ENCODE data around the gene LZTFL1. TPM values are rescaled to one million over a fixed set of nuclear protein-coding genes. Genes with fewer than 3 reads are reported as not detected.

LZTFL1 gene
- total RNA-seq, 1 donor from 2014 or later = 3.1 TPM

GRCh38 chr3:45794660-45795059, 47.3 kb downstream of the LZTFL1 start:
- Mint-ChIP-seq H3K27me3 (peaks cover 81% of the 10 kb centered on the region), H3K4me3 (no peak overlapping the region)
- intact Hi-C loops (cut with micrococcal nuclease) = loop anchor here (5.0 kb wide), 1 partner anchor 48 kb away; the partner anchor contains the start of gene LZTFL1

GRCh38 chr3:45794177-45794560, 47.8 kb downstream of the LZTFL1 start:
- Mint-ChIP-seq H3K27ac (no peak overlapping the region), H3K4me1 (peaks cover 5% of the 10 kb centered on the region), H3K4me3 (no peak overlapping the region), H3K27me3 (peaks cover 76% of the 10 kb centered on the region), H3K9me3 (peaks cover 4% of the 10 kb centered on the region), H3K36me3 (ENCODE audit: low read depth) (no peaks in the 10 kb centered on the region)
- intact Hi-C loops (cut with micrococcal nuclease) = no loop called here
- no peak for DNase-seq

More at GRCh38 chr3:45794660-45795059, 47.3 kb downstream of the LZTFL1 start:
- Mint-ChIP-seq H3K9me3 (peaks cover 4% of the 10 kb centered on the region), H3K36me3 (ENCODE audit: low read depth) (no peaks in the 10 kb centered on the region), H3K27ac (no peak overlapping the region), H3K4me1 (peaks cover 5% of the 10 kb centered on the region)
- DNase-seq = no peak

- DNase-seq = no peak
- intact Hi-C loops (cut with micrococcal nuclease) = no loop called here
- H3K27me3 Mint-ChIP-seq = peaks cover 75% of the 10 kb centered on the region
These were observed 48.3 kb downstream of the LZTFL1 start for GRCh38 chr3:45793482-45794176.

GRCh38 chr3:45792516-45793172, 49.3 kb downstream of the LZTFL1 start:
- H3K9me3 Mint-ChIP-seq = peaks cover 4% of the 10 kb centered on the region
- H3K36me3 Mint-ChIP-seq (ENCODE audit: low read depth) = no peaks in the 10 kb centered on the region
- intact Hi-C loops (cut with micrococcal nuclease) = no loop called here
- H3K27ac Mint-ChIP-seq = no peak overlapping the region
- no peak for DNase-seq
- H3K4me3 Mint-ChIP-seq = no peak overlapping the region
- H3K4me1 Mint-ChIP-seq = peaks cover 5% of the 10 kb centered on the region
- H3K27me3 Mint-ChIP-seq = peaks cover 70% of the 10 kb centered on the region

More at GRCh38 chr3:45793482-45794176, 48.3 kb downstream of the LZTFL1 start:
- H3K4me3 Mint-ChIP-seq = no peak overlapping the region
- peaks cover 4% of the 10 kb centered on the region for H3K9me3 Mint-ChIP-seq
- H3K4me1 Mint-ChIP-seq = peaks cover 5% of the 10 kb centered on the region
- H3K36me3 Mint-ChIP-seq (ENCODE audit: low read depth) = no peaks in the 10 kb centered on the region
- H3K27ac Mint-ChIP-seq = no peak overlapping the region

GRCh38 chr3:45792036-45792435, 49.9 kb downstream of the LZTFL1 start:
- Mint-ChIP-seq H3K27me3 (peaks cover 70% of the 10 kb centered on the region), H3K36me3 (ENCODE audit: low read depth) (no peaks in the 10 kb centered on the region), H3K4me3 (no peak overlapping the region), H3K4me1 (peaks cover 5% of the 10 kb centered on the region), H3K9me3 (peaks cover 4% of the 10 kb centered on the region), H3K27ac (no peak overlapping the region)
- no peak for DNase-seq
- intact Hi-C loops (cut with micrococcal nuclease) = no loop called here

GRCh38 chr3:45790596-45790995, 51.3 kb downstream of the LZTFL1 start:
- Mint-ChIP-seq H3K27me3 (peaks cover 72% of the 10 kb centered on the region), H3K36me3 (ENCODE audit: low read depth) (no peaks in the 10 kb centered on the region), H3K27ac (no peak overlapping the region), H3K4me3 (no peak overlapping the region), H3K9me3 (peaks cover 4% of the 10 kb centered on the region), H3K4me1 (peaks cover 3% of the 10 kb centered on the region)
- DNase-seq = no peak
- intact Hi-C loops (cut with micrococcal nuclease) = no loop called here

- intact Hi-C loops (cut with micrococcal nuclease) = no loop called here
- Mint-ChIP-seq H3K36me3 (ENCODE audit: low read depth) (no peaks in the 10 kb centered on the region), H3K4me3 (no peak overlapping the region), H3K9me3 (peaks cover 4% of the 10 kb centered on the region), H3K27me3 (peaks cover 70% of the 10 kb centered on the region), H3K4me1 (no peaks in the 10 kb centered on the region), H3K27ac (no peak overlapping the region)
- no peak for DNase-seq
These were observed 52.6 kb downstream of the LZTFL1 start for GRCh38 chr3:45789235-45789812.

GRCh38 chr3:45787551-45787950, 54.4 kb downstream of the LZTFL1 start:
- H3K4me1 Mint-ChIP-seq = no peaks in the 10 kb centered on the region
- peaks cover 4% of the 10 kb centered on the region for H3K9me3 Mint-ChIP-seq
- H3K4me3 Mint-ChIP-seq = no peak overlapping the region
- intact Hi-C loops (cut with micrococcal nuclease) = no loop called here
- no peak overlapping the region for H3K27ac Mint-ChIP-seq
- DNase-seq = no peak
- H3K36me3 Mint-ChIP-seq (ENCODE audit: low read depth) = no peaks in the 10 kb centered on the region
- H3K27me3 Mint-ChIP-seq = peaks cover 59% of the 10 kb centered on the region

GRCh38 chr3:45786801-45787495, 55.0 kb downstream of the LZTFL1 start:
- intact Hi-C loops (cut with micrococcal nuclease) = no loop called here
- Mint-ChIP-seq H3K9me3 (peaks cover 4% of the 10 kb centered on the region), H3K27ac (no peak overlapping the region), H3K4me1 (no peaks in the 10 kb centered on the region), H3K27me3 (peaks cover 59% of the 10 kb centered on the region), H3K36me3 (ENCODE audit: low read depth) (no peaks in the 10 kb centered on the region), H3K4me3 (no peak overlapping the region)
- DNase-seq = no peak

GRCh38 chr3:45785605-45786150, 56.2 kb downstream of the LZTFL1 start:
- no peaks in the 10 kb centered on the region for H3K36me3 Mint-ChIP-seq (ENCODE audit: low read depth)
- H3K4me3 Mint-ChIP-seq = no peak overlapping the region
- H3K4me1 Mint-ChIP-seq = no peaks in the 10 kb centered on the region
- intact Hi-C loops (cut with micrococcal nuclease) = no loop called here
- H3K27me3 Mint-ChIP-seq = peaks cover 50% of the 10 kb centered on the region
- H3K27ac Mint-ChIP-seq = no peak overlapping the region
- peaks cover 4% of the 10 kb centered on the region for H3K9me3 Mint-ChIP-seq
- no peak for DNase-seq

- no peaks in the 10 kb centered on the region for H3K9me3 Mint-ChIP-seq
- H3K27ac Mint-ChIP-seq = no peak overlapping the region
- peaks cover 37% of the 10 kb centered on the region for H3K27me3 Mint-ChIP-seq
- H3K4me3 Mint-ChIP-seq = no peak overlapping the region
- no peak for DNase-seq
- no peaks in the 10 kb centered on the region for H3K4me1 Mint-ChIP-seq
- intact Hi-C loops (cut with micrococcal nuclease) = no loop called here
- H3K36me3 Mint-ChIP-seq (ENCODE audit: low read depth) = no peaks in the 10 kb centered on the region
These were observed 58.3 kb downstream of the LZTFL1 start for GRCh38 chr3:45783667-45784066.

- no peaks in the 10 kb centered on the region for H3K4me1 Mint-ChIP-seq
- peaks cover 31% of the 10 kb centered on the region for H3K27me3 Mint-ChIP-seq
- intact Hi-C loops (cut with micrococcal nuclease) = no loop called here
- no peaks in the 10 kb centered on the region for H3K36me3 Mint-ChIP-seq (ENCODE audit: low read depth)
- H3K4me3 Mint-ChIP-seq = no peak overlapping the region
- DNase-seq = no peak
- no peak overlapping the region for H3K27ac Mint-ChIP-seq
- no peaks in the 10 kb centered on the region for H3K9me3 Mint-ChIP-seq
These were observed 59.5 kb downstream of the LZTFL1 start for GRCh38 chr3:45782381-45782780.

GRCh38 chr3:45781841-45782240, 60.1 kb downstream of the LZTFL1 start:
- H3K27me3 Mint-ChIP-seq = peaks cover 26% of the 10 kb centered on the region
- H3K4me3 Mint-ChIP-seq = no peak overlapping the region
- no peak for DNase-seq
- no peaks in the 10 kb centered on the region for H3K36me3 Mint-ChIP-seq (ENCODE audit: low read depth)
- intact Hi-C loops (cut with micrococcal nuclease) = no loop called here
- H3K27ac Mint-ChIP-seq = no peak overlapping the region
- no peaks in the 10 kb centered on the region for H3K9me3 Mint-ChIP-seq
- H3K4me1 Mint-ChIP-seq = no peaks in the 10 kb centered on the region

GRCh38 chr3:45781271-45781670, 60.6 kb downstream of the LZTFL1 start:
- no peaks in the 10 kb centered on the region for H3K36me3 Mint-ChIP-seq (ENCODE audit: low read depth)
- H3K4me1 Mint-ChIP-seq = no peaks in the 10 kb centered on the region
- DNase-seq = no peak
- intact Hi-C loops (cut with micrococcal nuclease) = no loop called here
- H3K4me3 Mint-ChIP-seq = no peak overlapping the region
- H3K27me3 Mint-ChIP-seq = peaks cover 20% of the 10 kb centered on the region
- H3K9me3 Mint-ChIP-seq = no peaks in the 10 kb centered on the region
- no peak overlapping the region for H3K27ac Mint-ChIP-seq

Data from activated CD4-positive, alpha-beta T cell treated with anti-CD3 and anti-CD28 coated beads, Interleukin-2, amount 10 ng/mL, durations not matched to agents 24 days and 14 days (primary cell).